ENCODE results near the gene AKNA. TPM values are rescaled to one million over a fixed set of nuclear protein-coding genes. Genes with fewer than 3 reads are reported as not detected.

The AKNA gene
- polyA plus RNA-seq, 1 of the 3 experiments (the other 2 are of a cell fraction), result 0.84 TPM

GRCh38 chr9:114373960-114374730 is 13.6 kb downstream of the AKNA start:
- Histone ChIP-seq H3K79me2 (ENCODE audit: insufficient read depth) (no peaks in the 10 kb centered on the region), H3K9me2 (no peaks in the 10 kb centered on the region), H3K4me1 (ENCODE audit: control insufficient read depth in 1 of 2, insufficient read depth in 2 of 2, low read depth in 1 of 2, low read length in 1 of 2) (peaks cover 0 to 18% of the 10 kb centered on the region in 2 experiments; a peak in 1 of 4 replicates), H3K9ac (no peak overlapping the region), H3K4me3 (ENCODE audit: low read depth in 2 of 2, low read length in 1 of 2) (no peak overlapping the region), H3F3A (replicated peaks; ENCODE audit: insufficient read depth) (no peaks in the 10 kb centered on the region), H3K9me3 (no peaks in the 10 kb centered on the region), H3K4me2 (no peak overlapping the region), H4K20me1 (ENCODE audit: insufficient read depth) (no peaks in the 10 kb centered on the region), H3K27ac (ENCODE audit: low read depth in 2 of 2, low read length in 1 of 2) (no peak overlapping the region), H3K27me3 (ENCODE audit: insufficient read depth) (no peaks in the 10 kb centered on the region), H2AFZ (ENCODE audit: low read depth) (no peak overlapping the region), H3K36me3 (replicated peaks in 1 of 2; ENCODE audit: control insufficient read depth in 1 of 2, insufficient read depth in 2 of 2, low read length in 1 of 2) (no peaks in the 10 kb centered on the region)
- 92% methylated on average over 11 of the region's 16 CpGs for WGBS (ENCODE audit: low lambda C conversion rate)
- TF ChIP-seq FOXM1 (IDR thresholded peaks at IDR 0.05; ENCODE audit: low read depth), result no peak
- no peak for TF ChIP-seq RCOR1 (IDR thresholded peaks at IDR 0.05; ENCODE audit: low read length)
- no peak for TF ChIP-seq REST (IDR thresholded peaks at IDR 0.05; ENCODE audit: low read depth, low read length)
- TF ChIP-seq YY1 (IDR thresholded peaks at IDR 0.05; ENCODE audit: low read depth), result no peak
- TF ChIP-seq USF2 (IDR thresholded peaks at IDR 0.05; ENCODE audit: borderline replicate concordance, low read depth, low read length), result no peak
- no peak for TF ChIP-seq SMC3 (IDR thresholded peaks at IDR 0.05; ENCODE audit: low read depth, low read length)
- TF ChIP-seq TEAD4 (IDR thresholded peaks at IDR 0.05; ENCODE audit: borderline replicate concordance, insufficient read depth), result no peak
- no peak for TF ChIP-seq PBX3 (IDR thresholded peaks at IDR 0.05)
- no peak for TF ChIP-seq CHD2 (IDR thresholded peaks at IDR 0.05; ENCODE audit: low read length, partially characterized antibody)
- no peak for TF ChIP-seq TCF12 (IDR thresholded peaks at IDR 0.05)
- TF ChIP-seq GATA2 (CRISPR knock-in tag; IDR thresholded peaks at IDR 0.05), result no peak
- no peak for TF ChIP-seq CTCF (IDR thresholded peaks at IDR 0.05)
- POLR2A ChIA-PET, result no interaction called here
- no peak for DNase-seq
- CTCF ChIA-PET, result no interaction called here
